GM06990 (cell line): ENCODE data around the gene MAGI2.
"Not testable (repeated sequence)": the region's sequence is repeated elsewhere in the genome, so short reads cannot be mapped to it uniquely, and the experiment has no call there.

Source experiments
- DNase-seq: peaks from one replicate; pipeline ENCODE4 v3.0.0-alpha.2; 2011; ENCODE audit not compliant: insufficient read length; ENCODE audit errors: extremely low read depth
- H3K27me3 ChIP-seq: replicated peaks from 2 replicates; pipeline ENCODE4 v1.6.0; 2011; ENCODE audit warnings: low read length; ENCODE audit not compliant: control insufficient read depth, insufficient read depth
- H3K36me3 ChIP-seq: 2 replicates; pipeline ENCODE4 v1.5.1; 2011; ENCODE audit warnings: low read length; ENCODE audit not compliant: control insufficient read depth, insufficient read depth
- H3K4me3 ChIP-seq: replicated peaks from 2 replicates; pipeline ENCODE4 v1.5.1; 2011; ENCODE audit warnings: low read depth, mild to moderate bottlenecking, control low read depth, low read length
- CTCF ChIP-seq: IDR thresholded peaks from 2 replicates; pipeline ENCODE4 v1.5.1; 2011; ENCODE audit warnings: low read length, control low read depth, mild to moderate bottlenecking, inconsistent platforms; ENCODE audit not compliant: insufficient read depth, poor library complexity, severe bottlenecking

The MAGI2 gene

GRCh38 chr7:78247910-78248689 lies 1205.4 kb downstream of the MAGI2 start:
- Histone ChIP-seq H3K36me3 (no peaks in the 10 kb centered on the region), H3K4me3 (no peak overlapping the region), H3K27me3 (no peaks in the 10 kb centered on the region)
- DNase-seq: no peak
- TF ChIP-seq CTCF: no peak

- not testable (repeated sequence) for H3K4me3 ChIP-seq, H3K36me3 ChIP-seq, DNase-seq, H3K27me3 ChIP-seq
Observed at GRCh38 chr7:78240179-78240578, 1213.3 kb downstream of the MAGI2 start.

- Histone ChIP-seq H3K27me3 (no peaks in the 10 kb centered on the region), H3K36me3 (no peaks in the 10 kb centered on the region), H3K4me3 (no peak overlapping the region)
- no peak for DNase-seq
- TF ChIP-seq CTCF: no peak
Observed at GRCh38 chr7:78234634-78235033, 1218.8 kb downstream of the MAGI2 start.

- no peak for TF ChIP-seq CTCF
- no peak overlapping the region for H3K4me3 ChIP-seq
- DNase-seq: no peak
- H3K36me3 ChIP-seq: no peaks in the 10 kb centered on the region
- H3K27me3 ChIP-seq: no peaks in the 10 kb centered on the region
Observed at GRCh38 chr7:78232806-78233205, 1220.7 kb downstream of the MAGI2 start.

GRCh38 chr7:78226059-78226719 lies 1227.3 kb downstream of the MAGI2 start:
- no peaks in the 10 kb centered on the region for H3K27me3 ChIP-seq
- H3K4me3 ChIP-seq: no peak overlapping the region
- peak; percentile 47 for TF ChIP-seq CTCF
- H3K36me3 ChIP-seq: no peaks in the 10 kb centered on the region
- DNase-seq: no peak

- no peaks in the 10 kb centered on the region for H3K36me3 ChIP-seq
- DNase-seq: no peak
- no peaks in the 10 kb centered on the region for H3K27me3 ChIP-seq
- TF ChIP-seq CTCF: no peak
- no peak overlapping the region for H3K4me3 ChIP-seq
Observed at GRCh38 chr7:78225534-78225933, 1227.9 kb downstream of the MAGI2 start.
